HL-60 (cell line): ENCODE data around the gene KLF9.

Experiments used
- CTCF ChIP-seq: IDR thresholded peaks from one replicate; pipeline ENCODE4 v1.5.1; 2011; ENCODE audit warnings: low read length, control low read depth, inconsistent platforms; ENCODE audit not compliant: insufficient read depth
- TF ChIP-seq, protein P1 (sequence below): IDR thresholded peaks from 2 replicates; pipeline ENCODE4 v1.6.1; 2012; ENCODE audit warnings: low read depth; ENCODE audit not compliant: insufficient replicate concordance

DNA sequence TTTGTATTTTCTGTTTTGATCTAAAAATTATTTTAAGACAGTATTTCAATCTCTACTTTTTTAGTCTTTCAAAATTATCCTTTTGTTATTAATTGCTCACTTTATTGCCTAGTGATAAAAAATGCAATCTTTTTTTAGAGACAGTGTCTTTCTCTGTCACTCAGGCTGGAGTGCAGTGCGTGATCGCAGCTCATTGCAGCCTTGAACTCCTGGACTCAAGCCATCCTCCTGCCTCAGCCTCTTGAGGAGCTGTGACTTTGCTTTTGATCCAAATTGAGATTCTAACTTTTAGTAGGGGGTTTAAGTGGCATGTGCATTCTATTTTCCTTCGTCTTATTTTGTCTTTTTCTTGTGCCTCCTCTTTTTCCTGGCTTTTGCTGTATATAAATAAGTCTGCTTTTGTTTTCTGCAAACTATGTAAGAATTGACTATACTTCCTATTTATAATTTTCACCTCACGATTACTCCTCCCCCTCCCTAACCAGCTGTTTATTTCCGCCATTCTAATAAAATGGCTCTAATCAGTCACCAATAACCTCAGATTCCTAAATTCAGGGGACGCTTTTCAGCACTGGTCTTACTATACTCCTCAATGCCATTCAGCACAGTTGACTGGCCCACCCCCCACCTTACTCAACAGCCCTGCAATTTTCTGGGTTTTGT lies 32.3 kb downstream of the KLF9 start:
- no peak for TF ChIP-seq CTCF
- TF ChIP-seq, protein P1, sequence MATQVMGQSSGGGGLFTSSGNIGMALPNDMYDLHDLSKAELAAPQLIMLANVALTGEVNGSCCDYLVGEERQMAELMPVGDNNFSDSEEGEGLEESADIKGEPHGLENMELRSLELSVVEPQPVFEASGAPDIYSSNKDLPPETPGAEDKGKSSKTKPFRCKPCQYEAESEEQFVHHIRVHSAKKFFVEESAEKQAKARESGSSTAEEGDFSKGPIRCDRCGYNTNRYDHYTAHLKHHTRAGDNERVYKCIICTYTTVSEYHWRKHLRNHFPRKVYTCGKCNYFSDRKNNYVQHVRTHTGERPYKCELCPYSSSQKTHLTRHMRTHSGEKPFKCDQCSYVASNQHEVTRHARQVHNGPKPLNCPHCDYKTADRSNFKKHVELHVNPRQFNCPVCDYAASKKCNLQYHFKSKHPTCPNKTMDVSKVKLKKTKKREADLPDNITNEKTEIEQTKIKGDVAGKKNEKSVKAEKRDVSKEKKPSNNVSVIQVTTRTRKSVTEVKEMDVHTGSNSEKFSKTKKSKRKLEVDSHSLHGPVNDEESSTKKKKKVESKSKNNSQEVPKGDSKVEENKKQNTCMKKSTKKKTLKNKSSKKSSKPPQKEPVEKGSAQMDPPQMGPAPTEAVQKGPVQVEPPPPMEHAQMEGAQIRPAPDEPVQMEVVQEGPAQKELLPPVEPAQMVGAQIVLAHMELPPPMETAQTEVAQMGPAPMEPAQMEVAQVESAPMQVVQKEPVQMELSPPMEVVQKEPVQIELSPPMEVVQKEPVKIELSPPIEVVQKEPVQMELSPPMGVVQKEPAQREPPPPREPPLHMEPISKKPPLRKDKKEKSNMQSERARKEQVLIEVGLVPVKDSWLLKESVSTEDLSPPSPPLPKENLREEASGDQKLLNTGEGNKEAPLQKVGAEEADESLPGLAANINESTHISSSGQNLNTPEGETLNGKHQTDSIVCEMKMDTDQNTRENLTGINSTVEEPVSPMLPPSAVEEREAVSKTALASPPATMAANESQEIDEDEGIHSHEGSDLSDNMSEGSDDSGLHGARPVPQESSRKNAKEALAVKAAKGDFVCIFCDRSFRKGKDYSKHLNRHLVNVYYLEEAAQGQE, result no peak
